Central memory CD4-positive, alpha-beta T cell (primary cell): ENCODE data around the gene TXLNG.

Source experiments
- DNase-seq: peaks from one replicate; pipeline ENCODE4 v3.0.0; 2022

Gene TXLNG

DNA sequence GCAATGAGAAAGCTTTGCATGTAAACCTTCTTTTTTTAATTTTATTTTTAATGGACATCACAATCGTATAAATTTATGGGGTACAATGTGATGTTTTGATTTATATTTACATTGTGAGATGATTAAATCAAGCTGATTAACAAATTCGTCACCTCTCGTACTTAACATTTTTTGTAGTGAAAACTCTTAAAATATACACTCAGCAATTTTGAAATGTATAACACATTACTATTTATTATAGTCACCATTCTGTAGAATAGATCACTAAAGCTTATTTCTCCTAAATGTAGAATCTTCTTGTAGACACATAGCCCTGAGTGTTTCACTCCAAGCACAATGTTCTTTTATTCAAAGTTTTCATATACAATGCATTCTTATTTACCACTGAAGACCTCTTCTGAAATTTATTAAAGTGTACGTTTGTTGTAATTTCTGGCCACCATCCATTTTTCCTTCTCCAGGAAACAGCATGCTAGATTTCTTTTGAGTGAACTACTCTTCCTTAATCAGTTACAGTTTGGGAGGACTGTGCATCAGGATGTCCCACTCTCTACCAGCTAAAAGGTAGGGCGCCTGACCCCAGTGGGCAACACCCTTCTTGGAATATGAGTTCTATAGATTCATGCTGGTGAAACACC lies 88.3 kb downstream of the TXLNG start:
- DNase-seq = no peak

DNA sequence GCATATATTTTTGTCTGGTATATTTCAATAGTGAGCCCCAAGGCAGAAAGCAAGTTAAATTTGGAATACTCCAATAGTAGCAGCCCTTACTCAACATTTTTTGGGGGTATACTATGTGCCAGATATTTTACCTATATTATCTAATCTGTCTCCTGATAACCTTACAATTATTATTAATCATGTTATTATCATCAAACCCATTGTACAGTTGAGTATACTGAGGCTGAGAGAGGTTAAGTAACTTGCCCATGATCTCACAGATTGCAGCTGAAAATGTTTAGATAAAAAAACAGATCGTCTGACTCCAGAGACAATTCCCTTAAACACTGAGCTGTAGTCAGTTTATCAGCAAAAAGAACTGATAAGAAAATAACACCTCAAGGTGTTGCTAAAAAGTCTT lies 90.4 kb downstream of the TXLNG start:
- DNase-seq = no peak

DNA sequence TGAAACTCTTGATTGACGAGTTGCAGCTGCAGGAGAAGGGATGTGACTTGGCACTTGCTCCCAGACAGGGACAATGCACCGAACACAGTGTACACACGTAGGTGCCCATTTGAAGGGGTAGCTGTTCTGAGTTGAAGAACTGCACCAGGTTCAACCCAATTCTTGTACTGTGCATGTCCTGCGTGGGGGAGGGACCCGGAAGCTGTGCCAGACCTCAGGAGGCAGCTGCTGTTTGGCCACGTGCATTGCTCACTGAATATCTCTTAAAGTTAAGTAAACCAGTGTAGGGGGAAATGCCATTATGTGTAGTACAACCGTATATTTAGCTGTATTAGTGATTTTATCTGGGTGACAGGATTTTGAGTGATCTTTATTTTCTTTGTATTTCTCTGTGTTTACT lies 95.9 kb downstream of the TXLNG start:
- DNase-seq = no peak

DNA sequence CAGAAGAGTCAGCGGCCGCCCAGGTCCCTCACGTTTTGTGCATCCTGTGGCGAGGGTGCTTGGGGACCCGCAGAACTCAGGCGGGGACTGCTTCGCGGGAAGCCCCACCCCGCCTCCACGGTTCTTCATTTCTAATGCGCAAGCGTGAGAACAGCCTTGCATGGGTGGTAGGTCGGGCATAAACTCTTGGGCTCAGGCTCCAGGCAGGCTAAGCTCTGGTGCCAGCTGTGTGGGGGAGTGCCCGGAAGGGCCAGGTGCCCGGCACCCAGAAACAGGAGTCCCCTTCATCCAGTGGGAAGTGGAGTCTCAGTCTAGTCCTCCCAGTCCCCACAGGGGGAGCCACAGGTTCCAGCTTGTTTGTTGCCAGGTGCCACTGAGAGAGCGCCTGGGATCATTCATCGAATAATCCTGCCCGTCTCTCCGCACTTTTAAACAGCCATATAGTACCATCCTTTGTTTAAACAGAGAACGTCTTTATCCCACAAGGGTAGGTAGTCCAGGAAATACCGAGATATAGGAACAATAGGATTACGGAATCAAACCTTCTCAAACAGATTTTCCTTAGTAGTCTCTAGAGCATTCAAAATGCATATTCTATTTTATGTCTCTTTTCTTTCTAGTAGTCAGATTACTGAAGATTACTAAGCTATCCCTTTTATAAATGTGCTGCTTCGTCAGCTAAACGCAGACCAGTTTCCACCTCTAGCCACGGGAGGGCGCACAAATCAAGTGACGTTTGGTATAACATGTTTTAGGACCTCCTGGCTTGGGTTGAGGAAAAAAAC lies 96.6 kb downstream of the TXLNG start:
- peak; percentile 49 for DNase-seq

DNA sequence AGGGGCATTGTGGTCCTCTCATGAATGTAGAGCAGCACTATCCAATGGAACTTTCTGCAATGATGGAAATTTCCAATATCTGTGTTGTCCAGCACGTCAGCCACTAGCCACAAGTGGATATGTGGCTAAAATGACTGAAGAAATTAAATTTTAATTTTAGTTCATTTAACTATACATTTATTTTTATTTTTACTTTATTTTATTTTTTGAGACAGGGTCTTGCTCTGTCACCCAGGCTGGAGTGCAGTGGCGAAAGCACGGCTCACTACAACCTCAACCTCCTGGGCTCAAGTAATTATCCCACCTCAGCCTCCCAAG lies 97.2 kb downstream of the TXLNG start:
- DNase-seq = no peak

DNA sequence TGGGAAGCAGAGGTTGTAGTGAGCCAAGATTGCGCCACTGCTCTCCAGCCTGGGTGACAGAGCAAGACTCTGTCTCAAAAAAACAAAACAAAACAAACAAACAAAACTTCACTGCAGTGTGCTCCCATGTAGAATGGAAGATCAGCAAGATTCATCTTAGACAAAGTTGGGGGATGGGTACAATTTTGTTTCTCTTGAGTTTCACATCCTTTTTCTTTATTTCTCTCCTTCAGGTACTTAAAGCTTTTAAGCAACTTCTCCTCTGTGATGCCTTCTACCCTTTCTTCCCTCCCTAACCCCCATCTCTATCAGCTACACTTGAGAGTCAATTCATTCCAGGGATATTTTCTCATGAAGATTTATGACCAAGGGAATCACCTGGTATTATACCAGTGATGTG lies 99.4 kb downstream of the TXLNG start:
- DNase-seq = no peak

DNA sequence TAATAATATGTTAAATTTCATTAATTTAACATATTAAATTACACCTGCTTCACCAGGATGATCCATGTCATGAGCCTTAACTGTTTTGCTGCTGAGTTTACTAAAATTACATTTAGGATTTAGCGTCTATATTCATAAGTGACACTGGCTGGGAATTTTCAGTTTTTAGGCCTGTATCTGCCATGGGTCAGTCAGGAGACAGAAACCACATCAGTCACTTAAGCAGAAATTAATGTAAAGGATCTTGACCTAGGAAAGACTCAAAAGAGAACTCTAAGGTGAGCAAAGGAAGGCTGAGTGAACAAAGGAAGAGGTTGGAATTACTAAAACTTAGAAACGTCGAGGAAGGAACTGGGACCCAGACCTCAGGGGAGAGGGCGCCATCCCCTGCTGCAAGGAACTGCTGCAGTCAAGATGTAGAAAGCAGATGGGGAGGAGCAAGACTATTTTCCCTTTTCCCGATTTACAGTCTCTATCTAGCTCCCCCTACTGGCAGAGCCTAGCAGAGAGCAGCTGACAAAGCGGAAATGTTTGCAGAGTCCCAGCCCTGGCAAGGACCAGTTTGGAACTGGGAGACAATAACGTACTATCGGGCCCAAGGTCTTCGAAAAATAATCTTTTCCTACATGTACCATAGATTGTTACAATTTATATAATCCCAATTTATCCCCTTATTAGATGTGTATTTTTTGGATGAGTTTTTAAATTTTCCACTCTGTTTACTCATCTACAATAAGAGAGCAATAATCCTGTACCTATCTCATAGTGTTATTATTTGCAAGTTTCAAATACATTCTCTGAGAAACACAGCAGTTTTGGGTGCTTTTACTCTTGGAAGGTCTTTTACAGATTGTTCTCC lies 106.5 kb downstream of the TXLNG start:
- DNase-seq = peak; percentile 56
